K562 (cell line): ENCODE data around the gene GRIN1. TPM values are rescaled to one million over a fixed set of nuclear protein-coding genes. Genes with fewer than 3 reads are reported as not detected.

Experiments
- CHD4 ChIP-seq: fragments of 200-600 bp; sonication (generic); IDR thresholded peaks from 3 replicates; pipeline ENCODE4 v1.6.1; 2012; ENCODE audit warnings: low read depth, mild to moderate bottlenecking, mixed read lengths, low read length, inconsistent platforms; ENCODE audit not compliant: insufficient read depth, insufficient replicate concordance, poor library complexity, severe bottlenecking
- DACH1 ChIP-seq: fragments of 450-650 bp; IDR thresholded peaks from 2 replicates; pipeline ENCODE4 v1.6.1; 2018; ENCODE audit not compliant: partially characterized antibody
- ELF1 ChIP-seq: fragments of 200-800 bp; sonication (Bioruptor generic); IDR thresholded peaks from 2 replicates; pipeline ENCODE4 v1.6.1; 2016; ENCODE audit warnings: missing genetic modification characterization, missing compliant biosample characterization
- ELF2 ChIP-seq: fragments of 250-450 bp; sonication (Bioruptor Pico); IDR thresholded peaks from 2 replicates; pipeline ENCODE4 v1.5.0; 2021; ENCODE audit warnings: mild to moderate bottlenecking
- HNRNPLL ChIP-seq: fragments of 200-400 bp; formaldehyde crosslinking; IDR thresholded peaks from 2 replicates; pipeline ENCODE4 v1.6.1; 2017; ENCODE audit warnings: low read length, low read depth, mild to moderate bottlenecking; ENCODE audit not compliant: poor library complexity, severe bottlenecking
- HNRNPUL1 ChIP-seq: fragments of 200-400 bp; formaldehyde crosslinking; IDR thresholded peaks from 2 replicates; pipeline ENCODE4 v1.6.1; 2017; ENCODE audit warnings: low read length
- PBX2 ChIP-seq, 2 experiments: IDR thresholded peaks in 1 of 2; conservative IDR thresholded peaks in 1 of 2; 2 replicates each; pipeline ENCODE4 v1.6.1; 2016; ENCODE audit warnings: low read depth in 2 of 2, mild to moderate bottlenecking in 1 of 2, missing compliant biosample characterization in 1 of 2, missing genetic modification characterization in 1 of 2, moderate library complexity in 1 of 2
- RERE ChIP-seq: sonication (generic); formaldehyde crosslinking; IDR thresholded peaks from 2 replicates; pipeline ENCODE4 v1.8.0; 2023; ENCODE audit warnings: missing genetic modification reagents, mild to moderate bottlenecking, borderline replicate concordance
- ZBTB2 ChIP-seq: fragments of 450-650 bp; IDR thresholded peaks from 2 replicates; pipeline ENCODE4 v1.6.1; 2016; ENCODE audit warnings: antibody characterized with exemption
- ZNF133 ChIP-seq: fragments of 250-450 bp; sonication (Bioruptor Pico); IDR thresholded peaks from 2 replicates; pipeline ENCODE4 v1.4.0; 2020; ENCODE audit warnings: mild to moderate bottlenecking
- ZNF224 ChIP-seq: sonication (generic); formaldehyde crosslinking; IDR thresholded peaks from 2 replicates; pipeline ENCODE4 v1.8.0; 2022; ENCODE audit warnings: mild to moderate bottlenecking, missing genetic modification reagents
- polyA plus RNA-seq, 8 experiments: library from polyadenylated mRNA; depleted of rRNA in 4 of 8; stranded (reverse) in 5 of 8; unstranded in 3 of 8; fragments of >200 nt; fragmentation: Nextera tagmentation in 2 of 8; fragmentation: Illumina TruSeq in 1 of 8; extraction: Ambion mirVana in 2 of 8; extraction: Trizol in 1 of 8; gene quantifications; 2 replicates each; pipeline versions ENCODE4 v1.2.1 to v1.2.3, GENCODE V29; 2011 to 2014; ENCODE audit warnings: inconsistent platforms in 1 of 8, missing spikeins in 1 of 8
- total RNA-seq, 7 experiments: library from RNA; depleted of rRNA in 6 of 7; stranded (reverse); fragments of >200 nt in 6 of 7; fragmentation: Illumina TruSeq in 2 of 7; extraction: Trizol in 2 of 7; gene quantifications; 2 replicates each; pipeline versions ENCODE4 v1.2.1 to v1.2.3, GENCODE V29; 2011 to 2021; ENCODE audit warnings: low replicate concordance in 1 of 7
- TF ChIP-seq, protein P1 (sequence below): fragments of 250-450 bp; sonication (Bioruptor Pico); IDR thresholded peaks from 2 replicates; pipeline ENCODE4 v1.4.0; 2020; ENCODE audit warnings: mild to moderate bottlenecking, moderate library complexity

GRIN1 gene
- total and polyA plus RNA-seq, 9 of the 15 experiments (the other 6 are each of a cell fraction or from before 2014, with no cell fraction given), result 0.03 to 0.35 (median 0.16) TPM; not detected in 6

DNA sequence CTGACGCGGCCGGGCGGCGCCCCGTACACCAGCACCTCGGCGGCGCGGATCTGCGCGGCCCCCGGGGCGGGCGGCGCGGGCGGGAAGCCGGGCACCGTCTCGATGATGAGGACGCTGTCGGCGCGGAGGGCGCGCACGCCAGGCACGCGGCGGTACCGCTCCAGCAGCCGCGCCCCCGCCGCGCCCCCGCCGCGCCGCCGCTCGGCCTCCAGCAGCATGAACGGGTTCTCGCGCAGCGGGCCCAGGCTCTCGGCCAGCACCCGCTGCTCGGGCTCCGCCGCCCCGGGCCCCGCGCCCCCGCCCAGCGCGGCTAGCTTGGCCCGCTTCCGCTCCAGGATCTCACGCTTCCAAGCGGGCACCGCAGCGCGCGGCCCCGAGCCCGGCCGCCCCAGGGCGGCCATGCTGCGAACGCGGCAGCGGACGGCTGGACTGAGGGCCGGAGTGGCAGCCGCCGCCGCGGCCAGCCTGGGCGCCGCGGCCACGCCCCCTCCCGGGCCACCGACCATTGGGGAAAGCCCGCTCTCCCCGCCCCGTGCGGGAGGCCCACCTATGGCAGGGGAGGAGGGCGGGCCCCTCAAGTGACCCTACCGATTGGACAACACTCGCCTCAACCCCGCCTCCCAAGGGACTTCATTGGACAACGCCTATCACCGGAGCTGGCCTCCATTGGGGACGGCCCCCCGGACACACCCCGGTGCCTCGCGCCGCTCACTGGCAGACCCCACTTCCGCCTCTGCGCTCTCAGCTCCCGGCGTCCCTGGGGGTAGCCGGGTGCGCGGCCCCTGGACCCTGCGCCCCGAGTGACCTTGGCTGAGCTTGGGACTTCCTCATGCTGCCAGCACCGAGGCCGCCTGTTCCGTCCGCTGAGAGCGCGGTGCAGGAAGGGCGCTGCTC is 61.6 kb downstream of the GRIN1 start, which contains the start of gene TPRN (continued):
- TF ChIP-seq ZBTB2 (peak; percentile 60; the same call in 1 of the 2 replicates), RERE (CRISPR knock-in tag) (no peak), HNRNPUL1 (no peak), ELF1 (tag) (peak; percentile 95), ELF2 (CRISPR knock-in tag) (peak; percentile 83; the same call in 1 of the 2 replicates), ZNF133 (CRISPR knock-in tag) (no peak), PBX2 (CRISPR knock-in tag; IDR thresholded peaks at IDR 0.05; ENCODE audit: low read depth) (no peak), PBX2 (tag; conservative IDR thresholded peaks at IDR 0.05; ENCODE audit: low read depth) (no peak), CHD4 (no peak), HNRNPLL (no peak), DACH1 (no peak), ZNF224 (no peak)
- TF ChIP-seq, protein P1, sequence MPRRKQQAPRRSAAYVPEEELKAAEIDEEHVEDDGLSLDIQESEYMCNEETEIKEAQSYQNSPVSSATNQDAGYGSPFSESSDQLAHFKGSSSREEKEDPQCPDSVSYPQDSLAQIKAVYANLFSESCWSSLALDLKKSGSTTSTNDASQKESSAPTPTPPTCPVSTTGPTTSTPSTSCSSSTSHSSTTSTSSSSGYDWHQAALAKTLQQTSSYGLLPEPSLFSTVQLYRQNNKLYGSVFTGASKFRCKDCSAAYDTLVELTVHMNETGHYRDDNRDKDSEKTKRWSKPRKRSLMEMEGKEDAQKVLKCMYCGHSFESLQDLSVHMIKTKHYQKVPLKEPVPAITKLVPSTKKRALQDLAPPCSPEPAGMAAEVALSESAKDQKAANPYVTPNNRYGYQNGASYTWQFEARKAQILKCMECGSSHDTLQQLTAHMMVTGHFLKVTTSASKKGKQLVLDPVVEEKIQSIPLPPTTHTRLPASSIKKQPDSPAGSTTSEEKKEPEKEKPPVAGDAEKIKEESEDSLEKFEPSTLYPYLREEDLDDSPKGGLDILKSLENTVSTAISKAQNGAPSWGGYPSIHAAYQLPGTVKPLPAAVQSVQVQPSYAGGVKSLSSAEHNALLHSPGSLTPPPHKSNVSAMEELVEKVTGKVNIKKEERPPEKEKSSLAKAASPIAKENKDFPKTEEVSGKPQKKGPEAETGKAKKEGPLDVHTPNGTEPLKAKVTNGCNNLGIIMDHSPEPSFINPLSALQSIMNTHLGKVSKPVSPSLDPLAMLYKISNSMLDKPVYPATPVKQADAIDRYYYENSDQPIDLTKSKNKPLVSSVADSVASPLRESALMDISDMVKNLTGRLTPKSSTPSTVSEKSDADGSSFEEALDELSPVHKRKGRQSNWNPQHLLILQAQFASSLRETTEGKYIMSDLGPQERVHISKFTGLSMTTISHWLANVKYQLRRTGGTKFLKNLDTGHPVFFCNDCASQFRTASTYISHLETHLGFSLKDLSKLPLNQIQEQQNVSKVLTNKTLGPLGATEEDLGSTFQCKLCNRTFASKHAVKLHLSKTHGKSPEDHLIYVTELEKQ (CRISPR knock-in tag), result no peak
